Loucy (cell line): Measurements from ENCODE around the gene TUBA3D.
"Not testable (repeated sequence)": the region's sequence is repeated elsewhere in the genome, so short reads cannot be mapped to it uniquely, and the experiment has no call there.

Source experiments
- H2AFZ ChIP-seq: fragments of 200-600 bp; sonication (generic); 2 replicates; pipeline ENCODE4 v1.6.0; 2016; ENCODE audit warnings: antibody characterized with exemption, mild to moderate bottlenecking, low read length, moderate library complexity
- H3F3A ChIP-seq: fragments of 200-600 bp; 2 replicates; pipeline ENCODE4 v1.6.0; 2016; ENCODE audit warnings: antibody characterized with exemption, low read depth, mild to moderate bottlenecking
- H3K27me3 ChIP-seq: fragments of 200-600 bp; sonication (generic); 2 replicates; pipeline ENCODE4 v1.6.1; 2014; ENCODE audit warnings: low read length, mild to moderate bottlenecking; ENCODE audit not compliant: insufficient read depth, poor library complexity, severe bottlenecking
- H3K36me3 ChIP-seq: fragments of 200-600 bp; sonication (generic); 2 replicates; pipeline ENCODE4 v1.6.1; 2016; ENCODE audit warnings: low read length; ENCODE audit not compliant: insufficient read depth
- H3K4me1 ChIP-seq: fragments of 200-600 bp; sonication (generic); 2 replicates; pipeline ENCODE4 v1.5.1; 2014; ENCODE audit warnings: low read length, mild to moderate bottlenecking; ENCODE audit not compliant: insufficient read depth, poor library complexity, severe bottlenecking
- H3K4me2 ChIP-seq: fragments of 200-600 bp; sonication (generic); 2 replicates; pipeline ENCODE4 v1.6.0; 2014; ENCODE audit warnings: antibody characterized with exemption, low read length, low read depth, mild to moderate bottlenecking; ENCODE audit not compliant: poor library complexity, severe bottlenecking
- H3K4me3 ChIP-seq: fragments of 200-600 bp; sonication (generic); 2 replicates; pipeline ENCODE4 v1.5.1; 2014; ENCODE audit warnings: low read length, mild to moderate bottlenecking, mixed read lengths; ENCODE audit not compliant: poor library complexity, severe bottlenecking
- H3K79me2 ChIP-seq: fragments of 200-600 bp; sonication (generic); 2 replicates; pipeline ENCODE4 v1.6.1; 2014; ENCODE audit warnings: low read length; ENCODE audit not compliant: insufficient read depth
- H3K9ac ChIP-seq: fragments of 200-600 bp; sonication (generic); 2 replicates; pipeline ENCODE4 v1.6.0; 2014; ENCODE audit warnings: mild to moderate bottlenecking, low read depth, low read length, moderate library complexity; ENCODE audit not compliant: poor library complexity, severe bottlenecking
- H3K9me2 ChIP-seq: fragments of 200-600 bp; sonication (generic); replicated peaks from 2 replicates; pipeline ENCODE4 v1.6.1; 2016; ENCODE audit warnings: low read depth, low read length, mixed read lengths
- H3K9me3 ChIP-seq: fragments of 200-600 bp; sonication (generic); 2 replicates; pipeline ENCODE4 v1.6.1; 2014; ENCODE audit warnings: mild to moderate bottlenecking, antibody characterized with exemption, low read length, low read depth; ENCODE audit not compliant: insufficient read depth
- H4K20me1 ChIP-seq: fragments of 200-600 bp; sonication (generic); 2 replicates; pipeline ENCODE4 v1.6.0; 2014; ENCODE audit warnings: antibody characterized with exemption, low read length, mild to moderate bottlenecking; ENCODE audit not compliant: insufficient read depth, poor library complexity, severe bottlenecking
- EZH2phosphoT487 ChIP-seq: fragments of 200-600 bp; IDR thresholded peaks from 2 replicates; pipeline ENCODE4 v1.6.1; 2018; ENCODE audit warnings: antibody characterized with exemption, mild to moderate bottlenecking, moderate library complexity, borderline replicate concordance
- TF ChIP-seq, protein P1 (sequence below): fragments of 200-600 bp; sonication (generic); conservative IDR thresholded peaks from 2 replicates; pipeline ENCODE4 v1.5.1; 2014; ENCODE audit warnings: mild to moderate bottlenecking, antibody characterized with exemption, low read length

The TUBA3D gene

DNA sequence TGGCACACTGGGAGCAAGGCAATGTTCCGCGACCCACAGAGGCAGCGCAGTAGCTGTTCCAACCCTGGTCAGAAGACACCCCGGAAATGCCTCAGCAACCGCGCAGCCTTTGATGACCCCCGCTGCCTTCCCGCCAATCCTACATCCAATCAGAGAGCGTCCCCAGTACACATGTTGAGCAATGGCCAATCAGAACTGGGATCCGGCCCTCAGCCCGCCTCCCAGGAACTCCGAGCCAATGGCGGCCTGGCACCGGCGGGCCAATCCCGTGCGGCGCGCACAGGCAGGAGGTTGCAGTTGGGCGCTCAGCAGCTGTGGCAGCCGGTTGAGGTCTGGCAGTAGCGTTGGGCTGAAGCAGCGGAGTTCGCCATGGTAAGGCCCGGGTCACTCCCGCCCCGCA lies at the start of gene TUBA3D:
TUBA3D (plus strand) TSS at position 289 of the 400 bp plus-strand sequence; CDS start at position 370, 81 bp downstream.
- TF ChIP-seq, protein P1, sequence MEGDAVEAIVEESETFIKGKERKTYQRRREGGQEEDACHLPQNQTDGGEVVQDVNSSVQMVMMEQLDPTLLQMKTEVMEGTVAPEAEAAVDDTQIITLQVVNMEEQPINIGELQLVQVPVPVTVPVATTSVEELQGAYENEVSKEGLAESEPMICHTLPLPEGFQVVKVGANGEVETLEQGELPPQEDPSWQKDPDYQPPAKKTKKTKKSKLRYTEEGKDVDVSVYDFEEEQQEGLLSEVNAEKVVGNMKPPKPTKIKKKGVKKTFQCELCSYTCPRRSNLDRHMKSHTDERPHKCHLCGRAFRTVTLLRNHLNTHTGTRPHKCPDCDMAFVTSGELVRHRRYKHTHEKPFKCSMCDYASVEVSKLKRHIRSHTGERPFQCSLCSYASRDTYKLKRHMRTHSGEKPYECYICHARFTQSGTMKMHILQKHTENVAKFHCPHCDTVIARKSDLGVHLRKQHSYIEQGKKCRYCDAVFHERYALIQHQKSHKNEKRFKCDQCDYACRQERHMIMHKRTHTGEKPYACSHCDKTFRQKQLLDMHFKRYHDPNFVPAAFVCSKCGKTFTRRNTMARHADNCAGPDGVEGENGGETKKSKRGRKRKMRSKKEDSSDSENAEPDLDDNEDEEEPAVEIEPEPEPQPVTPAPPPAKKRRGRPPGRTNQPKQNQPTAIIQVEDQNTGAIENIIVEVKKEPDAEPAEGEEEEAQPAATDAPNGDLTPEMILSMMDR, result no peak
- TF ChIP-seq EZH2phosphoT487, result no peak
- Histone ChIP-seq H3K9me3 (no peaks in the 10 kb centered on the region), H3K4me1 (no peaks in the 10 kb centered on the region), H2AFZ (no peak within 1 kb of the TSS), H4K20me1 (no peaks in the 10 kb centered on the region), H3K27me3 (no peaks in the 10 kb centered on the region), H3K36me3 (no peaks in the 10 kb centered on the region), H3K9ac (no peak within 1 kb of the TSS), H3K4me2 (no peak within 1 kb of the TSS), H3K9me2 (no peaks in the 10 kb centered on the region), H3K79me2 (no peaks in the 10 kb centered on the region), H3K4me3 (no peak within 1 kb of the TSS), H3F3A (no peaks in the 10 kb centered on the region)

DNA sequence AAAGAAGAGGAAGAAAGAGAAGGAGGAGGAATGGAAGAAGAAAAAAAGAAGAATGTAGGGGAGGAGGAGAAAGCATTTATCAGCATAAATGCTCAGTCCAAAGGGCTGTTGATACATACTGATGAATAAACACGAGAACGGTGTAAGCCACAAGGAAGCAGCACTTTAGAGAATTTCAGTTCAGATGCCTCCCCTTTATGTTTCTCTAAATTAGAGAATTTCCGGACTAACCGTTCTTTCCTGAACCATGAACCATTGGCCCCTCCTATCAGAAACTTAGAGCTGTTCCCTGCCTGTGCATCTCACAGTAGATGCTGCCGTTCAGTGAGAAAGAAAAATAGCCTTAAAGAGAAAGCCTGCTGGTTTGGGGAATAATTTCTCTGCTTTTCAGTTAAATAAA lies 49.2 kb upstream of the TUBA3D start:
- Histone ChIP-seq H2AFZ (peak overlapping the region; percentile 76), H3K79me2 (no peaks in the 10 kb centered on the region), H3K27me3 (no peaks in the 10 kb centered on the region), H3K4me1 (peaks cover 28% of the 10 kb centered on the region), H3F3A (peaks cover 6% of the 10 kb centered on the region), H3K36me3 (no peaks in the 10 kb centered on the region), H3K9ac (peak overlapping the region; percentile 94), H3K9me3 (no peaks in the 10 kb centered on the region), H3K9me2 (no peaks in the 10 kb centered on the region), H3K4me3 (peak overlapping the region; percentile 83), H3K4me2 (peak overlapping the region; percentile 89), H4K20me1 (no peaks in the 10 kb centered on the region)
- TF ChIP-seq, protein P1, result no peak
- no peak for TF ChIP-seq EZH2phosphoT487

DNA sequence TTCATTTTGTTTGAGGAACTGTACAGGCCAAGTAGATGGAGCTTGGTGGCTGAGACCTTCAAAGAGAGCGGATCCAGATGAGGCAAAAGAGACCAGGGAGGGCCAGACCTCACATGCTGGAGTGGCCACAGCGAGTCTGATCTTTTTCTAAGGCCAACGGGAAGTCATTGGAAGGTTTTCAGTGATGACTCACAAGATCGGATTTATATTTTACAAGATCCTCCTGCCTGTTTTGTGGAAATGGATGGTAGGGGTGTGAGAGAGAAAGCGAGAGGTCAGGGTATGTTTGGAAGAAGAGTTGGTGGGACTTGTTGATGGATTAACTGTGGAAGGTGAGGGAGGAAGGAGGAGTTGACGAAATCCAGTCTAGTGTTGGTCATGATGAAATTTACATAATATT lies 44.6 kb upstream of the TUBA3D start:
- H3K27me3 ChIP-seq, result no peaks in the 10 kb centered on the region
- peaks cover 3% of the 10 kb centered on the region for H3F3A ChIP-seq
- H3K4me1 ChIP-seq, result peaks cover 19% of the 10 kb centered on the region
- no peaks in the 10 kb centered on the region for H3K36me3 ChIP-seq
- no peak overlapping the region for H3K4me3 ChIP-seq
- no peak overlapping the region for H3K4me2 ChIP-seq
- H3K9ac ChIP-seq, result no peak overlapping the region
- TF ChIP-seq EZH2phosphoT487, result no peak
- TF ChIP-seq, protein P1, result no peak
- no peaks in the 10 kb centered on the region for H3K79me2 ChIP-seq
- no peaks in the 10 kb centered on the region for H3K9me2 ChIP-seq
- no peaks in the 10 kb centered on the region for H4K20me1 ChIP-seq
- no peaks in the 10 kb centered on the region for H3K9me3 ChIP-seq
- no peak overlapping the region for H2AFZ ChIP-seq

DNA sequence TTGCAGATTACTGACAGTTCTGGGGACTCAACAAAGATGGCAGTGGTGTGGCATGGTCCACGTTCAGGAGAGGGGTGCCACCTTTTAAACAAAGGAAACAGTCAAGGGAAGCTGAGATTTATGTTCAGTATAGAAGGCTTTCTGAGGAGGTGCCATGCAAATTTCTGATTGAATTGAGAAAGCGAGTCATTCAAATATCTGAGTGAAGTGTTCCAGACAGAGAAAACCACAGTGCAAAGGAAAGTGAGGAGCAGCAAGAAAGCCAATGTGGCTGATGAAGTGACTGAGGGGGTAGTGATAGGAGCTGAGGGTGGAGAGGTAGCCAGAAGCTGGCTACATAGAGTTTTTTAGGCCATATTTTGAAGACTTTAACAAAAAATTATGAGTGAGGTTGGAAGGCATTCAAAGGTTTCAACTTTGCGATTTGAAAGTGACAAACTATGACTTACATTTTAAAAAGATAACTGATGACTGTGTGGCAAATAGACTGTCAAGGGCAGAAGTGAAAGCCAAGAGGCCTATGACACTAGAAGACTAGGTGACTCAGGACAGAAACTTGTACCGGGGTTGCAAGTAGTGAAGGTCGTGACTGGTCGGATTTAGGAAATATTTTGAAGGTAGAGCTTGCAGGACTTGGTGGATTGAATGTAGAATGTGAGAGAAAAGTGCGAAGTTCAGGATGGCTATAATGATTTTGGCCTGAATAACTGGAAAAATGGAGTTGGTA lies 35.0 kb upstream of the TUBA3D start:
- not testable (repeated sequence) for H3K27me3 ChIP-seq, H3K9me3 ChIP-seq, H3K9me2 ChIP-seq, H3K9ac ChIP-seq, H3F3A ChIP-seq, H3K4me2 ChIP-seq, H2AFZ ChIP-seq, H4K20me1 ChIP-seq, H3K4me3 ChIP-seq, H3K79me2 ChIP-seq, H3K36me3 ChIP-seq, H3K4me1 ChIP-seq

DNA sequence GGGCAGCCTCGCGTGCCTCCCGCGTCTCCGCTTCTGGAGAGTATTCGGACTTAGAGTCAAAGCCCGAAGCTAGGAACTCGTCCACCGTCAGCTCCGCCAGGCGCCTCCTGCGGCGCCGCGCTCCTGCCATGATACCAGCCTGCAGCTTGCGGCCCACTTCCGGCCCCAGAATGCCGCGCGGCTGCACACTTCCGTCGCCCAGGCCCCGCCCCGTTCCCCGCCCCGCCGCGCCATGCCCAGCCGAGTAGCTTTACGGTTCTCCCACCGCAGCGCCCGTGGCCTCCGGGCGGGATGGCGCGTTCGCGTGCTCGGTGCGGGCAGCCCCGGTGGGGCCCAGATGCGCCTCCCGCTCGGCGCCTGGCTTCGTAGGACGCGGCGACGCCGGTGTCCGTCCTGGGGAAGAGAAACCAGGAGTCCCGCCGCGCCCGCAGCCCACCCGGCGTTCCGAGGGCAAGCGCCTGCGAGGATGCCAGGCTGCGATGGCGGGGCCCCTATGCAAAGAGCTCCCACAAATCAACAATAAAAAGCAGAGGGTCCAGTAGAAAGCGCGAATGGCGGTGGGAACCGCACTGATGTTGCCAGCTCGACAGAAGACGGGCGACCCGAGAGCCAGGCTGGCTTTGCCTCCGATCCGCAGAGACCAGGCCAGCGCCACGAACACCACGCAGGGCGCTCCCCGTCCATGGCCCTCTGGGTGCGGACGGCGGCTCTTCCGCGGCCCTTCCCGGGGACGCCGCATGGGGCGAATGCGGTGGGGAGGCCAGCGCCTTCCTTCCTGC lies 31.0 kb upstream of the TUBA3D start:
- not testable (repeated sequence) for H3K4me2 ChIP-seq, H3K9me3 ChIP-seq, H3K9me2 ChIP-seq, H3K79me2 ChIP-seq, H3K36me3 ChIP-seq, H2AFZ ChIP-seq, H3K27me3 ChIP-seq, H3K4me1 ChIP-seq, H4K20me1 ChIP-seq, H3F3A ChIP-seq, H3K4me3 ChIP-seq, H3K9ac ChIP-seq
